NOMO-1 (cell line): Measurements from ENCODE around the gene FGF2.
"Not testable (repeated sequence)": the region's sequence is repeated elsewhere in the genome, so short reads cannot be mapped to it uniquely, and the experiment has no call there.

Source experiments
- DNase-seq, 2 experiments: peaks; one replicate each; lab custom pipeline; 2025; ENCODE audit not compliant: unreplicated experiment in 2 of 2; lab: John Stamatoyannopoulos, UW

FGF2 gene

GRCh38 chr4:122921300-122921699 is 94.7 kb downstream of the FGF2 start:
- no peak for DNase-seq

- DNase-seq = peak; percentile 32 to 66
These were observed 95.6 kb downstream of the FGF2 start, which contains the start of gene NUDT6 for GRCh38 chr4:122921971-122922876. TSS of gene NUDT6 (minus strand) at chr4:122922597. CDS start at chr4:122922572, 25 bp downstream.

- peak; percentile 81 to 88 for DNase-seq
These were observed 96.4 kb downstream of the FGF2 start for GRCh38 chr4:122922877-122923511.

GRCh38 chr4:122928930-122929329 is 102.3 kb downstream of the FGF2 start:
- DNase-seq = no peak

GRCh38 chr4:122930862-122931261 is 104.2 kb downstream of the FGF2 start:
- peak in 1 of 2 experiments; percentile 38 for DNase-seq

- no peak for DNase-seq
These were observed 106.1 kb downstream of the FGF2 start for GRCh38 chr4:122932763-122933162.

GRCh38 chr4:122945136-122945535 is 118.5 kb downstream of the FGF2 start:
- DNase-seq = not testable (repeated sequence)

- no peak for DNase-seq
These were observed 119.5 kb downstream of the FGF2 start for GRCh38 chr4:122946142-122946541.
